Kasumi-1 (cell line): ENCODE measurements around the gene CD3G.
A peak's percentile ranks its signal among the peaks of the same experiment; 100 is the strongest.
"Not testable (repeated sequence)": the region's sequence is repeated elsewhere in the genome, so short reads cannot be mapped to it uniquely, and the experiment has no call there.

Source experiments
- DNase-seq, 2 experiments: peaks; one replicate each; lab custom pipeline; 2025; lab: John Stamatoyannopoulos, UW

The CD3G gene

DNA sequence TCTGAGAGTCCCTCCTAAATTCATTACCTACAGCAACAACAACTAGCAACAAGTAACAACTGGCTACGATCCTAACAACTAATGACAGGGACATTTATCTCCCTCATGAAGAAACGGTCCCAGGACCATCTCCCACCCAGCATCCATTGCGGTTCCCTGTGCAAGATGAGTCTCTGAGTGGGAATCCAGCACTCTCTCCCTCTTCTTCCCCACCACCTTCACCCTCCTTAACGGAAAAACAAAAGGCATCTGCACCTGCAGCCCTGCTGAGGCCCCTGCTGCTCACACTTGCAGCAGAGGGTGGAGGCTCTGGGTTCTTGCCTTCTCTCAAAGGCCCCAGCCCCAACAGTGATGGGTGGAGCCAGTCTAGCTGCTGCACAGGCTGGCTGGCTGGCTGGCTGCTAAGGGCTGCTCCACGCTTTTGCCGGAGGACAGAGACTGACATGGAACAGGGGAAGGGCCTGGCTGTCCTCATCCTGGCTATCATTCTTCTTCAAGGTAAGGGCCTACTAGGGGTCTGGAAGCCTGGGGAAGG lies at the start of gene CD3G:
CD3G (plus strand) TSS at position 364 of the 535 bp plus-strand sequence; CDS start at position 444, 80 bp downstream.
- DNase-seq = no peak

DNA sequence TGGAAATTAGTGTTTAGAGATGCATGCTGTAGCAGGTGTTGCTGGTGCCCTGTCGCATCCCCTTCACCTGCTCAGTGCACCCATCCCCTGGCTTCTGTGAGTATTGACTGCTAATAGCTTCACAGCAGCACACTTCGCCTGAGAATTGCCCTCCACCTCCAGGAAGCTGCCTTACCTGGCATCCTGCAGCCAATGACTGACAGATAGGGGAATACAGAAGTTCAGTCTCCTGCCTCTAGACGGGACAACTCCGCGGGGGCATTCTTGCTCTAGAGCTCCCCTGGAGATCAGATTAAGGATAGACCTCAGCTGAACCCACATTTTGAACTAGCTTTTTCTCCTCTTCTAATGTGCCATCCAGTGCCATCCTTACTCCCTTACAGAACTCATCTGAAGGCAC lies 48.9 kb upstream of the CD3G start:
- DNase-seq = no peak

DNA sequence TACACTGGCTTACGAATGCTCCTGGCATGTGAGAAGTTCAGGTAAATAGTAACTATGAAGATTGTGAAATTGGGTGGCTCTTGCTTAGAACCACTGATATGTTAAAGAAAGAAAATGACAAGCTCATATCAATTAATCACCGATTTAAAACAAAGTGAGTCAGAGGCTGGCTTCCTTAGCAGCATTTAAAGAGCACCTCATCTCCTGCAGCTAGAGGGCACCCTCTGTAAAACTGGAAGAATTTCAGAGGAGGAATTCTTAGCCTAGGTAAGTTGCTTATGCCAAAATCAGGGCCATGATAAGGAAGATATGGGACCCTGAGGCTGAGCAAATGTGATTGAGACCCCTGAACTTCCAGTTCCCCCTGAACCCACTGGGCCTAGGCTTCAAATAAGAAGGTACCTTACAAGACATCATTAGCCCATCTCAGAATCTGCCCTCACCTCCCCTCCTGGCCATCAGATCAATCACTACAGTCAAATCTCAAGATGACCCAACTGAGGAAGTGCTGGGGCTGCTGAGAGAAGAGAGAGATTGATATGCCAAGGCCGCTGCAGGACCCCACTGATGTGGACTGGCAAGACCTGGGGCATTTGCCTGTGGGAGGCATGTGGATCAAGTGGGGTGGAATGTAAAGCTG lies 48.2 kb upstream of the CD3G start:
- peak; percentile 47 to 61 for DNase-seq

DNA sequence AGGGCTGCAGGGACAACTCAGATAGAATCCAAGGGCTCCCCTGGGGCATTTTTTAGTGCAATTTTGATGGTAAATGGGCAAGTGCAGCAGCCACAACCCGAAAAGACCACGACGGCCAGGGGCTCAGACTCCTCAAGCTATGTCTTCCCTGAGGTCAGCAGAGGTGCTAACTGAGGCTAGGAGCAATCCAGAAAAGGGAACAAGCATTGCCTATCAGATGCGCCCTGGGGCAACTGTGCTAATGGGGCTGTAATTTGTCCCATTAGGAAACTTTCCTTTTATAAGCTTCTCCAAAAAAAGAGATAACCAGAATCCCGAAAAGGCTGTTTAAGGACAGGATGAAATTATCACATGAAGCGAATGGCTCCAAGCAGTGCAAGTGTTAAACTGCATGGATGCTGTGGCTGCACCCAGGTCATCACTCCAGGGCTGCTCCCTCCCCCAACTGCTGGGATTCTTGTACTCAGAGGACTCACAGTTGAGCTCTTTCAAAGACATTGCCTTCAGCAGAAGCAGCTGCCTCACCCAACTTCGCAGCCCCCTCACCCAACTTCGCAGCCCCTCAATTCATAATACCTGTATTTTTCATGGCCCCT lies 42.4 kb upstream of the CD3G start:
- DNase-seq = no peak

DNA sequence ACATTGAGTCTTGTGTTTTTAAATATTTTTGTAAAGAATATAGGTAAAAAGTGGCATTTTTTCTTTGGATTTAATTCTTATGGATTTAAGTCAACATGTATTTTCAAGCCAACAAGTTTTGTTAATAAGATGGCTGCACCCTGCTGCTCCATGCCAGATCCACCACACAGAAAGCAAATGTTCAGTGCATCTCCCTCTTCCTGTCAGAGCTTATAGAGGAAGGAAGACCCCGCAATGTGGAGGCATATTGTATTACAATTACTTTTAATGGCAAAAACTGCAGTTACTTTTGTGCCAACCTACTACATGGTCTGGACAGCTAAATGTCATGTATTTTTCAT lies 39.9 kb upstream of the CD3G start:
- DNase-seq = peak; percentile 60 to 79

DNA sequence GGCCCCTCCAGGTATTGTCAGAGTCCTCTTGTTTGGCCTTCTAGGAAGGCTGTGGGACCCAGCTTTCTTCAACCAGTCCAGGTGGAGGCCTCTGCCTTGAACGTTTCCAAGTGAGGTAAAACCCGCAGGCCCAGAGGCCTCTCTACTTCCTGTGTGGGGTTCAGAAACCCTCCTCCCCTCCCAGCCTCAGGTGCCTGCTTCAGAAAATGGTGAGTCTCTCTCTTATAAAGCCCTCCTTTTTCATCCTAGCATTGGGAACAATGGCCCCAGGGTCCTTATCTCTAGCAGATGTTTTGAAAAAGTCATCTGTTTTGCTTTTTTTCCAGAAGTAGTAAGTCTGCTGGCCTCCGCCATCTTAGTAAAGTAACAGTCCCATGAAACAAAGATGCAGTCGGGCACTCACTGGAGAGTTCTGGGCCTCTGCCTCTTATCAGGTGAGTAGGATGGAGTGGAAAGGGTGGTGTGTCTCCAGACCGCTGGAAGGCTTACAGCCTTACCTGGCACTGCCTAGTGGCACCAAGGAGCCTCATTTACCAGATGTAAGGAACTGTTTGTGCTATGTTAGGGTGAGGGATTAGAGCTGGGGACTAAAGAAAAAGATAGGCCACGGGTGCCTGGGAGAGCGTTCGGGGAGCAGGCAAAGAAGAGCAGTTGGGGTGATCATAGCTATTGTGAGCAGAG lies 39.4 kb upstream of the CD3G start, which contains the start of gene CD3E:
CD3E (plus strand) TSS at position 163 of the 681 bp plus-strand sequence; CDS start at position 386, 223 bp downstream.
- DNase-seq = no peak

DNA sequence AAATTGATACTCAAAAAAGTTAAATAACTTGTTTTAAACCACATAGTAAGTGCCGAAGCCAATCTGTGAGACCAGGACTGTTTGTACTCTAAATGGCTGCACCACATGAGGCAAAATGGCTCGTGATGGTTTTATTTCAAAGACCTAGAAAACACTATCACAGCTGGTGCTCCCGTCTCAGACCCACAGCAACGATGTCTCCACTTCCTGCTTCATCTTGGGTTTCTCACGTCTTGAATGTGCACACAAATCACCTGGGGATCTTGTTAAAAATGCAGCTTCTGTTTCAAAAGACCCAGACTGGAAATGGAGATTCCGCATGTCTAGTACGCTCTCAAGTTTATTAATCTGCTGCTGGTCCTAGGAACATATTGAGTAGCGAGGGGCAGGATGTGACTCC lies 38.4 kb upstream of the CD3G start:
- DNase-seq = no peak

DNA sequence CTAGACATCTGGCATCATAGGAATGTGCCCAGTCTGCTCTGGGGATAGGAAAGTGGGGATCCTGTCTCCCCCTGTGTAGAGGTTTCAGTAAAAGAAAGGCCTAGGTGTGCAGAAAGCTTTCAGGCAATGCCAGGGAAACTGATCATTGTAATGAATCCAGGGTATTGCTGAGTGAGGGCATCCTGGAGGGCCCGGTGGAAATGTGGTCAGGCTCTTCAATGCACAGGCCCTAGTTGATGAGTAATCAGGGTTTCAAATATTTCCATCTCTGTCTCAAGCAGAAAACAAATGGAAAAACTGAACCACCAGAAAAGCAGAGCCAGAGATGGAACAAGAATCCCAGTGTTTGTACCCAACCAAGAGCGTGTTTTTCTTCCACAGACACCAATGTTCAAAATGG lies 37.6 kb upstream of the CD3G start:
- DNase-seq = no peak

DNA sequence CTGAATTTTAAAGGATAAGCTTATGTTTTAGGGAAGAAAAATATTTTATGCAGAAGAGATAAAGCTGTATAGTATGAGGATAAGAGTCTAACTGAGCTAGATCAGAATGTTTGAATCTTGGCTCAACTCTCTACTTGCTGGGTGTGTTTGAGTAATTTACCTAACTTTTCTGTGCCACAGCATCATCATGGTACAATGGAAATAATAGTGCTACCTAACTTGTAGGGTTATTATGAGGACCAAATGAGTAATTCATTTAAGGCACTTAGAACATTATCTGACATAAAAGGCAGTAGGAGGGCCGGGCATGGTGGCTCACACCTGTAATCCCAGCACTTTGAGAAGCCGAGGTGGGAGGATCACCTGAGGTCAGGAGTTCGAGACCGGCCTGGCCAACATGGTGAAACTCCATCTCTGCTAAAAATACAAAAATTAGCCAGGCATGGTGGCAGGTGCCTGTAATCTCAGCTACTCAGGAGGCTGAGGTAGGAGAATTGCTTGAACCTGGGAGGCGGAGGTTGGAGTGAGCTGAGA lies 35.1 kb upstream of the CD3G start:
- DNase-seq = not testable (repeated sequence)

DNA sequence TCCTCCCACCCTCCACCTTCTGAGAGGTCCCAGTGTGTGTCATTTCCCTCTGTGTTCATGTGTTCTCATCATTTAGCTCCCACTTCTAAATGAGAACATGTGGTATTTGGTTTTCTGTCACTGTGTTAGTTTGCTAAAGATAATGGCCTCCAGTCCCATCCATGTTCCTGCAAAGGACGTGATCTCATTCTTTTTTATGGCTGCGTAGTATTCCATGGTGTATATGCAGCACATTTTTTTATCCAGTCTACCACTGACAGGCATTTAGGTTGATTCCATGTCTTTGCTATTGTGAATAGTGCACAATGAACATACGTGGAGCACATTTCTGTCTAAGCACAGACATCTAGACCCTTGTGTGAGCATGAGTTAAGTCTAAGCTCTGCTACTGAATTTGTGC lies 33.9 kb upstream of the CD3G start:
- DNase-seq = no peak

DNA sequence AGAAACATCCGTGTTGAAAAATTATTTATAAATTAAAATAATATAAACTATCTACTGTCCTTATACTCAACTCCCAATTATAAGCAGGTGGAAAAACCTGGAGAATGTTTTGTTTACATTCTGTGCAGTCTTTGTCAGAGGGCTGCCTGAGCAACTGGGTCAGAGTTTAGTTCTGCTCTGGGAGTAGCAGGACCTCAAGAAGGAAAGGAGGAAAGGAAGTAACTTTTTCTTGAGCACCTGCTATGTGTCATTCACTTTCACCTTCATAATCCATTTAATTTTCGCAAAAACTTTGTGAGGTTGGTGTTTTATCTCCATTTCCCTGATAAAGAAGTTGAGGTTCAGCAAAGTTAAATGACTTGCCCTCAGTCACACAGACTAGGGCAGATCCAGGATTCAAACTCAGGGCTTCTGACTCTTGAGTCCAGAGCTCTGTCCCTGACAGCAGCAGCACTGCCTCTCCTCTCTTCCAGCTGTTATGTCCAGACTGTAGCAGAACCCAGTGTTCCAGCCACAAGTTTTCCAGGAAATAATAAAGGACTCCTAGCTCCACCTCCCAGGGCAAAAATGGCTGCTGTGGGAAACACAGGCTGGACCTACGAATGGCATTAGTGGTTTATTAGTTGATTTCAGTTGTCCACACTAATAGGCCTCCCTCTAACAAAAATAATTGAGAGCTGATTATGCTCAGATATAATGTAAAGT lies 33.2 kb upstream of the CD3G start:
- no peak for DNase-seq

DNA sequence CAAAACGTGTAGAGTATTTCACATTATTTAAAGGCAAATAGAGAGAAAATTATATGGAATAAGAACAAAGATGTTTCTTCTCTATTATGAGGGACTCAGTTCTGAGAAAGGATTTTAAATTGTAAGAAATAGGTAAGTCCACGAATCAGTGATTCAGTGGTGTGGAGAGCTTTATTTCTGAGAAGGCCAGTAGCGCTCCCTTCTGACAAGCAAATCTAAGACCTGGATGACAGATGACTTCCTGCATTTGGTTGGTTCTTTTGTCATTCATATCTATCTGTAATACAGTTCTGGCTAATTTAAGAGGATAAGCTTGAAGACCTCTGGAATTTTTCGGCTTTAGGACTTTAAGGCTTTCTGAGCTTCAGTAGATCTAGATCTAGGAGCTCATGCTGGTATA lies 32.6 kb upstream of the CD3G start:
- DNase-seq = no peak

DNA sequence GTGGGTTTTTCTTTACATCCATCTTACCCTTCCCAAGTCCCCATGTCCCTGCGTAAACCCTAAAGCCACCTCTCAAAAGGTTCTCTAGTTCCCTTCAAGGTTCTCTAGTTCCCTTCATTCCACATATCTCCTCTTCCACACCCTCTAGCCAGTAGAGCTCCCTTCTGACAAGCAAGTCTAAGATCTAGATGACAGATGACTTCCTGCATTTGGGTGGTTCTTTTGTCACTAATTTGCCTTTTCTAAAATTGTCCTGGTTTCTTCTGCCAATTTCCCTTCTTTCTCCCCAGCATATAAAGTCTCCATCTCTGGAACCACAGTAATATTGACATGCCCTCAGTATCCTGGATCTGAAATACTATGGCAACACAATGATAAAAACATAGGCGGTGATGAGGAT lies 31.8 kb upstream of the CD3G start:
- no peak for DNase-seq

DNA sequence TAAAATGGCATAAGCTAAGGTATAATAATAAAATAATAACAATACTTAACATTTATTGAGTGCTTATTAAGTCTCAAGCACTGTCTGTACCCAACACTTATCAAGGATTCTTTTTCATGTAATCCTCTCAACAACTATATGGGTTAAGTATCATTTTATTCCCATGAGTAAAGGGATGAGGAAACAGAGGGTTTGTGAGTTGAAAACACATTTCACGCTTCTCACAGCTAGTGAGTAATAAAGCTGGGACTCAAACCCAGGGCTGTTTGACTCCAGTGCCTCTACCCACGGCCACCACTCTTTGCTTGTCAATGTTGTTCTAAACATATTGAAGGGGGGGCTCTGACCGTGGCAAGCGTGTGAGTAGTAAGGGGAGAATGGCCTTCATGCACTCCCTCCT lies 30.9 kb upstream of the CD3G start:
- DNase-seq = no peak

DNA sequence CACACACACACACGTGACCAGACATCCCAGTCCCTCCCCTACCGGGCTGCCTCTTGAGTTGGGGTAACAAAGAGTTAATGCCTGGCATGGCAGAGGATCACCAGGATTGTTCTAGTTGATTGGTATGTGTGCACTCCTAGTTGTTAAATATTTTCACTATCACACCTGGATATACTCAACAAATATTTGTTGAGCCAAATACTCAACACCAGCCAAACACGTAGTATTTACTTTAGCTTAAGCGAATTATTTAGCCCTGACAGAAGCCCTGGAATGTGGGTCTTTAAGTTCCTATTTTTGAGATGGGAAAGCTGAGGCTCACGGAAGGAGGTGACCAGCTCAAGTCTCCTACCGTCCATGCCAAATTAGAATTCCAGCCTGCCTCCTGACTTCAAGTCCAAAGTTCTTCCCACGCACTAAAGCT lies 29.1 kb upstream of the CD3G start:
- DNase-seq = no peak

DNA sequence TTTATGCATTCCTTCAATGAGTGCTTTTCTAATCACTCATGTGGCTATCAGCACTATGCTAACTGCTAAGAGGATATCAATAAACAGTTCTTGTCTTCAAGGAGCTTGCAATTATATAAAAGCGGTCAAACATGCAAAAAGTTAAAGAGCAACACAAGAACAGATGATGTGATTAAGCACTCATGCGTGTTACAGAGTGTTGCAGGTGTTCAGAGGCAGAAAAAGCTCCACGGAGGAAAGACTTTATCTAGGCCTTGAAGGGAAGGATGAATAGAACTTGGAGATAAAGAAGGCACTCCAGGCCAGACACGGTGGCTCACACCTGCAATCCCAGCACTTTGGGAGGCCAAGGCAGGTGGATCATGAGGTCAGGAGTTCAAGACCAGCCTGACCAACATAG lies 26.0 kb upstream of the CD3G start:
- no peak for DNase-seq

DNA sequence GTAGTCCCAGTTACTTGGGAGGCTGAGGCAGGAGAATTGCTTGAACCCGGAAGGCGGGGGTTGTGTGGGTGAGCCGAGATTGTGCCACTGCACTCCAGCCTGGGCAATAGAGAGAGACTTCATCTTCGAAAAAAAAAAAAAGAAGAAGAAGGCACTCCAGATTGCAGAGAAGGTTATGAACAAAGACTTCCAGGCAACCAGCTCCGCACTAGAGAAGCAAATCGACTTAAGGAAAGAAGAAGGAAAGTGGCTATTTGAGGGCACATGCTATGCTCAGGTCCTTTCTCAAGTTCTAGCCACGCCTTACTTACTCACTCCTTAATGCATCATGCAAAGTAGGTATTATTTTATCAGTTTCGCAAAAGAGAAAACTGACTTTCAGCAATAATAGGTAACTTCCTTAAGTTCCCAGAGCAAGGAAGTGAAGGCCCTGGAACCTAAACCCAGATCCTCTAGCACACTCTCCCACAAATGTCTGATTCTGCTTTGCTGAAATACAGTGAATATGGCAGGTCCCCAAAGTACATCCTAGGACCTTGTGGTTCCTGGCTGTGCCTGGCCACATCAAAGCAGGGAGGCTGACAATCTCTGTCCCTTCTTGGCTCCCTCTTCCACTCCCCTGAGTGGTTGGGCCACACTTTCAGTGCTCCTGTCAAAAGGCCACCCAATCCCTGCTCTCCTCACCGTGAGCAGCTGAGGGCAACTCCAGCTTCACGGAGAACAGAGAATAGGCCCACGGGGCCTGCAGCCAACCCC lies 25.4 kb upstream of the CD3G start:
- no peak for DNase-seq

DNA sequence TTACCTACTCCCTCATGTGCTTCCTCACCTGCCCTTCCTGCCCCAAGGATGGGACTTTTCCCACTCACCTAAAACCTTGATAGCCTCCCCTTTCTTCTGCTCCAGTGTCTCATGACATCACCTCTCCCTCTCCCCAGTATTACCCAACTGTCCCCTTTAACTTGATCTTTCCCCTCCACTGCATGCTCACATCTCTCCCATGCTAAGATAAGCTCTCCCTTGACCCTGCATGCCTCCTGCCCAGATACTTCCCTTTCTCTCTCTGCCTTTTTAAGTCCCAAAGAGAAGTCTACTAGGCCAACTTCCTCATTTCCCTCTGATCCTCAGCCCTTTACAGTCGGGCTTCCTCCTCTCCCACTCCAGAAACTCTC lies 24.8 kb upstream of the CD3G start:
- DNase-seq = peak; percentile 88 to 91

DNA sequence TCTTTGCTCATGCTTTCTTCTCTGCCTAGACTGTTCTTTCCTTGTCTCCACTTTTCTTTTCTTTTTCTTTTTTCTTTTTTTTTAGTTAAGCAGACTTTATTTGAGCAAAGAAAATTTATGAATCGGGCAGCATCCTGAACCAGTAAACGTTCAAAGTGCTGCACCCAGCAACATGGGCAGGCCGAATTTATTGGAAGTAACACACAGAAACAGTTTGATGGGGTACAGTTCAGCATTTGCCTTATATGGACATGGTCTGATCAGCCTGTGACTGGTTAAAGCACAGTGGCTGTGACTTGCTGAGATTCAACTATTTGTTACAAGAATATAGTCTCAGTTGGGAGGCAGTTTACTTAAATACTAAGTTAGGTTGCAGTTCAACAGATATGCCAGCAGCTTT lies 23.6 kb upstream of the CD3G start:
- no peak for DNase-seq

DNA sequence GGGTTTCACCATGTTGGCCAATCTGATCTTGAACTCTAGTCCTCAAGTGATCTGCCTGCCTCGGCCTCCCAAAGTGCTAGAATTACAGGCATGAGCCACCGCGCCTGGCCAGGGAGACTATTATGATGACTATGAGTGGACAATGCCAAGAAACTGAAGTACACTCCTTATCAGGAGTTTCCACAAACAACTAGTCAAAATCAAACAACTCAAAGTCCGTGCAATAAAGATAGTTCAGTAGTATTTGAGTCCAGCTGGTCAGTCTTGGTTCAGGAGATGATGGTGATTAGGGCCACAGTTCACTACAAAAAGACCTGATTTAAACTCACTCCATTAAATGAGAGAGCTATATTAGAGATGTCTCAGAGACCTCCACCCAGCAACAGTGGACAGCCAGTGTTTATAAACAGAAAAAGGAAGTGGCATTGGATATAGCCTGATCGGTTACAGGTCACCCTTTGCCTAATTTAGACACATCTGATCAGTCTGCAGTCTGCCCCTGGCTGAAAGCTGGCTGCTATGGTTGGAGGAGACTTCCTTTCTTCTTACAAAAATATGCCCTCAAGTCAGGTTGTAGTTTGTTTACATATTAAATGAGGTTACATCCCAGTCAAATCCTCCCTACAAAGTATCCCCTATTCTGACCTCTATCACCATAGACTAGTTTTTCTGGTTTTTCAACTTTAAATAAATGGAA lies 22.6 kb upstream of the CD3G start:
- no peak for DNase-seq

DNA sequence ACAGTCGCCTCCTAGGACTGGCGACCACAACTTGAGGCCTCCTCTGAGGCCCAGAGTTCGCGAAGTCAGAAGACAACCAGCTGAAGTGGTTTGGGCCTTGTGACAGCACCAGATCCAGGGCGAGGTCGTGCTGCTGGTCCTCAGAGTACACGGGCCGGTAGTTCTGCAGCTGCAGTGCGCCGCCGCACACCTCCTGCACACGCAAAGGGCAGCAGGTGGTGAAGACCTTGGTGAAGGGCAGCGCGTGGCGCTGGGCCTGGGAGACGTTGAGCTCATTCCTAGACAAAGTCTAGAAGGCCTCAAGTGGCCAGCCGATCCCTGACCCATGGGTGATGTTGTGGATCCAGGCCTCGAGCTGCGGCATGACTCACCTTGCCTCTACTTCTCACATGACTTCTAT lies 21.4 kb upstream of the CD3G start:
- DNase-seq = no peak
